GM19397 (cell line): ENCODE data around the gene SLC9A2.

ENCODE experiments used
- ATAC-seq: cut with Tn5 transposase; IDR thresholded peaks from one replicate; pipeline ENCODE4 v1.9.1; 2021; ENCODE audit warnings: mild to moderate bottlenecking, moderate library complexity; ENCODE audit not compliant: unreplicated experiment

SLC9A2 gene

DNA sequence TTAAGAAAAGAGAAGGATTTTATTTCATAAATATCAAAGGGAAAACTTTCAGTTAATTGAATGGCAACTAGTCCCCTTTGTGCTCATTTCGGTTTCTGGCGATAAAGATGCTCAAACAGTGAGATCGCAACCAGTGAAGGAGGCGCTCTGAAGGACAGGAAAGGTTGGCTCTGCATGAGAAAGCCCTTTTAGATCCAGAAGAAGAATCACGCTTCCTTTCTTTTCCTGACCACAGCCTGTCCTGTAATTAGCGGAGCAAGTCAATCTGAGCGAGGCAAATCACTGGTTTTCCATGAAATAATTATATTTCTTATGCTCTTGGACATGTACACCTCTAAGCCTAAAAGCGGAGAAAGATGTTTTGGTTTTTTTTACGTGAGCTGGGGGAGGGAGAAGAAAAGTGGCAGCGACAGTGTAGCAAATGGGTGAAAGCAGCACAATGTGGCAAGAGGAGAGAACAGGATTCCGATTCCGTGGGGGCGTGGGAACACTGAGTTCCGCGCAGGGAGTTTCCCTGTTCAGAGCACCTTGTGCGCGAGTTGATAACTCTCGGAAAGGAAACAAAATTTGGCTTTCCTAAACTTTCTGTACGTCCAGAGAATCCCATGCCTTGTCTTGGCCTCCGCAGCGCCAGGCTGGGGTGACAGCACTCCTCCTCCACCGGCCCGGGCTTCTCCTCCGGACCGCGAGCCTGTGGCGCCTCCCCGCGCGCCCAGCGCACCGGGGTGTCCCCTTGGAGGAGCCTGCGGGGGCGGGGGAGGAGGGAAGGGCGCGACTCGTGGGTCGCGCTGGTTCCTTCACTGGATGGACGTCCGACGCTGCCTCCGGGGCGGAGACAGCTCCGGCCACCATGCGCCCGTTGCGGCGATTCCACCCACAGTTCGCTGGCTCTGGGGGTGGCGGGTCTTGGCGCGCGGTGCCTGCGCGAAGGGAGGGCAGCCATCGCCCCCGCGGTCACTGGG lies 620 bp upstream of the SLC9A2 start:
- no peak for ATAC-seq

- ATAC-seq, result no peak
These were observed 979 bp downstream of the SLC9A2 start for GRCh38 chr2:102620332-102620731.

DNA sequence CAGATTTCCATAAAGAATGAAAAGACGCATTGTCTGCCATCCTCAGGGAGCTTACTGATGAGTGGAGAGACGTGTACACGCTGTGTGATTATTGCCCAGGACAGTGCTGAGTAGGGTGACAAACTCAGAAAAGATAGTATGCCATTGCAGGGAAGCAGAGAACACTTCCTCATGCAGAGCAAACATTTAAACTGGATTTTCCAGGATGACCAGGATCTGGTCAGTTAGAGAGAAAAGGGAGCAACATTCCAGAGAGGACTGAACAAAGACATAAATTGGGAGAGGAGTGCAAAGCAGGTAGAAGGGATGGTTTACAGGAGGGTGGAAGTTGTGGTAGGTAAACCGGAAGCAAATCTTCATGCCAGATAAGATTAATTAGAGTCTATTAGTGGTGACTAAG lies 2.3 kb downstream of the SLC9A2 start:
- no peak for ATAC-seq

GRCh38 chr2:102622646-102623045 lies 3.3 kb downstream of the SLC9A2 start:
- ATAC-seq, result no peak

DNA sequence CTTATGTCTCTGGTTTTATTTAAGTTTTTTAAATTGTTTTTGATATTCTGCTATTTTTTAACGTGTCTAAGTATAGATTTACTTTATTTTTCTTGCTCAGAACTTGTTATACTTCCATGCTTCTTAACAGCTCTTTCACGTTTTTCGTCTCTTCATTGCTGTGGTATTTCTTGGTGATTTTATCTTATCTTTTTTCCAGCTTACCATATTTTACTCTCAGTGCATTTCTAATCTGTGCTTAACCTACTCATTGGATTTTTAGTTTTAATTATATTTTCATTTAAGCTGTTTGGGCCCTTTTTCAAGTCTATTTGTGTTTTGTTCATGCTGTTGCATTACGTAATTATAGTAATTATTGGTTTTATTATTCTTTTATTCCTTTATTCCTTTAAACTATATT lies 11.1 kb downstream of the SLC9A2 start:
- ATAC-seq, result no peak

DNA sequence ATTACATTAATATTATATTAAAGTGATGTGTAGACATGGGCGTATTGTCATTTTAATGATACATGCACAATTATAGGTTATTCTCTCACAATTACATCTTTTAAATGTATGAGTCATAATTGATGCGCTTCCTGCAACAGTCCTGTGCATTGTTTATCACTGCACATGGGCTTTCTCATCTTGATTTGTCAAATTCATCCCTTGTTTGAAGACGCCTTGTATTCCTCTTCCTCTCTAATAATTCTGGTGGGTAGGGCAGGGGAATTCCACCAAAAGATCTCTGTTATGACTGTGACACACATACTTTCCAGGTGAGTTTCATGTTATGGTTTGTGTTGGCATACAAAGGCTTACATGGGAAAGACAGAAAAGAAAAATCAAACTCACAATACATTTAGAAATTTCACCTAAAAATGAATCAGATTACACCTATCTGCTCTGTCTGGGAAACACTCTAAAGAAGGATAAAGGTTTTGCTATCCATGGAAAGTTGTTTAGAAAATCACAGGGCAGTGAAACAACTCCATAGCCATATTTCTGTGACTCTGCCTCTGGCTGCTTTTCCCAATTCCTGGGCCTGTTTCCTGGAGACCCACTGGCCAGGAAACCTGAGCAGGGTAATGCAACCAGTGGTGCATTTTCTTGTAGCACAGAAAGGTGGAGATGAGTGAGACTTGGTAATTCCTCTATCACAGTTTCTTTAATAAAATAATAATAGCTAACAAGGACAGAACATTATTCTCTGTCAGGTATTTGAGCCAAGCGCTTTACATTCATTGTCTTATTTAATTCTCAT lies 13.2 kb downstream of the SLC9A2 start:
- ATAC-seq, result no peak

DNA sequence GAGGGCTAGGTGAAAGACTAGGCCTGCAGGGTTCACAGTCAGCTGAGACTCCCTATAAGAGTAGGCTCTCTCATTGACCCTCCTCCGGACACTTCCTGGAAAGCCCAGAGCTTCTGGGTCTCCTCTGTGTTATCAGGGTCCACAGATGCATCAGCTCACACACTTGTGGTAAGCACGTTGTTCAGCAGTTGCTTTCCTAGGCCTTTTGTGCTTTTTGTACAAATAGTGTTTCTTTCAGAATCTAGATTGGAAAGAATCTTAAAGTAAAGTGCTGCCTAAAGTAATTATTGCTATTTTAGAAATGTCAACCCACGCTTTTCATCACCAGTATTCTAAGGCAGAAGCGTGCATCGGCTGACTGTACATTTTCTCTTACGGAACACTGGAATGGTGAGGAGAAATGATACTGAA lies 15.5 kb downstream of the SLC9A2 start:
- no peak for ATAC-seq

DNA sequence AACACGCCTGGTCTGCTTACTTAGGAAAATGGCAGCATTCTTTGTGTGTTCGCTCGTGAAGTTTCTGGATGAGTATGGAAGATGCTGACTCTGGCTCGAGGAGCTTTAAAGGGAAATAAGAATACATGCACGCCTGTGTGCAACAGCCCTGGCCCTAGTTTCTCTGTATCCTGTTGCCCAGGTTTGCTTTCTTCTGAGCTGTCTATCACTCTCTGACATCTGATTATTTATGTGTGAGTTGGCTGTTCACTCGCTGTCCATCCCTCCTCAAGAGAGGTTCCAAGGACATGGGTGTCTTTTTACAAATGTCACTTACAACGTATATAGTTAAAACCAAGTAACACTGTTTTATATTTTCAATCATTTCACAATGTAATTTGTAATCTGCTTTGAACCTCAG lies 16.0 kb downstream of the SLC9A2 start:
- ATAC-seq, result no peak

- no peak for ATAC-seq
These were observed 17.0 kb downstream of the SLC9A2 start for GRCh38 chr2:102636283-102636907.

DNA sequence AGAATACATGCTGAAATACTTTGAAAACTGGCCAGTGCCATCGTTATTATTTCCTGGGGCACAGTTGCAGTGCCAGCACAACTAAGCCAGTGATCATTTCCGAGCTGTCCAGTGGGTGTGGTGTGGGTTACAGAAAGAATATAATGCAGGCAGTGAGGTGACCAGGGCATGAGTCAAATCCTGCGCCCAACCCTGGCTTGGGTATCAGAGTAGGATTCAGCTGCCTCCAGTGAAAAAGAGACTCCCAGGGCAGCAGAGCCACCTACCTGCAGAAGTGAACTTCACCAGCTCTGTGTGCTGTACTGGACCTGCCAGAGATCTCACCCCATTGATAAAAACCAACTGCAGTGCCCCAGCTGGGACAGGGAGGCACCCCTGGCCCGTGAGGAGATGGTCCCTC lies 18.0 kb downstream of the SLC9A2 start:
- no peak for ATAC-seq

DNA sequence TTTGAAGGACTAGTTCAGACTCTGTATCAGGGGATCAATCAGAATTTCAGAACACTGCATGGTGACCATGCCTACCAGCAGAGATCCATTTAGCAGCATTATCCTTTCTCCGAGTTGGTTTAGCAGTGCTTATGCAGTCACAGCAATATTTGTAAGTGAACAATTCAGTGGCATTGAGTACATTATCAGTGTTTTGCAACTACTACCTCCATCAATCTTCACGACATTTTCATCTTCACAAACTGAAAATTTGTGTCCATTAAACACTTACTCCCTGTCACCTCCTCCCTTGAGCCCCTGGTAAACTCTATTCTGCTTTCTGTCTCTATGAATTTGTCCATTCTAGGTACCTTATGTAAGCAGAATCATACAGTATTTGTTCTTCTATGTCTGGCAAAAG lies 20.1 kb downstream of the SLC9A2 start:
- ATAC-seq, result no peak

- ATAC-seq, result no peak
These were observed 32.8 kb downstream of the SLC9A2 start for GRCh38 chr2:102652126-102652525.

DNA sequence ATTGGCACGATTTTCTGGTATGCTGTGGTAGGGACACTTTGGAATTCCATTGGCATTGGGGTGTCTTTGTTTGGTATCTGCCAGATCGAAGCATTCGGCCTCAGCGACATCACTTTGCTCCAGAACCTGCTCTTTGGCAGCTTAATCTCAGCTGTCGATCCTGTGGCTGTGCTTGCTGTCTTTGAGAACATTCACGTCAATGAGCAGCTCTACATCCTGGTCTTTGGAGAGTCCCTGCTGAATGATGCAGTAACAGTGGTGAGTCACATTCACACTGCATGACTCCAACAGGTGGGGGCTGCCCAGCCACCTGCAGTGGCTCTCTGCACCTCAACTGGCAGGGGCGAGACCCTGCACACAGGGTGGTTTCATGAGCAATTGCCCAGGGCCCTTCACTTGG lies 38.4 kb downstream of the SLC9A2 start:
- no peak for ATAC-seq

DNA sequence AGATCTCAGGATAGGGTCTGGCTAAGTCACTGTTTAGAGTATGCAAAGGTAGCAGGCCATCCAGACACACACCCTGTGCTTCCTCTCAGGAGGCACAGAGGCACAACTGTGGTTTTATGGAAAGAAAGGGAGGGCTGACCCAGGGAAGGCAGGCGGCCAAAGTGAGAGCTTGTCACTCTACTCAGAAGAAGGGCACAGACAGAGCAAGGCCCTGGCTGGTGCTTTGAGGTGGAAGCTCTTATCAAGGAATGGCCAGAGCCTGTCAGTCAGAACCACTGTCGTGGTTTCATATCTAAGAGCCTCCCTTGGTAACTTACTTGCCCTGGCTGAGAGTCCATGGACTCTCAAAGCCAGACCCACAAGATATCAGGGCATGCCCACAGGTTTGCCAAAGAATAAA lies 40.7 kb downstream of the SLC9A2 start:
- ATAC-seq, result no peak

- no peak for ATAC-seq
These were observed 41.2 kb downstream of the SLC9A2 start for GRCh38 chr2:102660574-102660973.

GRCh38 chr2:102661846-102662245 lies 42.5 kb downstream of the SLC9A2 start:
- ATAC-seq, result no peak

GRCh38 chr2:102662833-102663232 lies 43.5 kb downstream of the SLC9A2 start:
- no peak for ATAC-seq

DNA sequence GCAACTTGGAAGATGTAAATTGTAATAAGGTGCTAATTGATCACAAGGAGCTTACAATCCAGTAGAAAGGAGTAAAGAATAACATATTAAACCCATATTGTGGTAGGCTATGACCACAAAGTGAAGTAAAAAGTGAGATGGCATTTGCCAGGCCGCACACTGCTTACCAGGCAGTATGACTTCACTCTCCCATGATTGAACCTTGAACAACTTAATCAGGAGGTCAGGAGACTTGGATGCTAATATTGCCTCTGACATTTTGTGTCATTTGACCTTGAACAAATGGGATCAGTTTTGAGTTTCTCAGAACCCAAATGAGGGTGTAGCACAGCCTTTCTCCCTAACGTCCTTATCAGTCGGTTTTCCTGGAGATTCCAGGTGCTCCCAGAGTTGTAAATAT lies 44.0 kb downstream of the SLC9A2 start:
- ATAC-seq, result no peak

DNA sequence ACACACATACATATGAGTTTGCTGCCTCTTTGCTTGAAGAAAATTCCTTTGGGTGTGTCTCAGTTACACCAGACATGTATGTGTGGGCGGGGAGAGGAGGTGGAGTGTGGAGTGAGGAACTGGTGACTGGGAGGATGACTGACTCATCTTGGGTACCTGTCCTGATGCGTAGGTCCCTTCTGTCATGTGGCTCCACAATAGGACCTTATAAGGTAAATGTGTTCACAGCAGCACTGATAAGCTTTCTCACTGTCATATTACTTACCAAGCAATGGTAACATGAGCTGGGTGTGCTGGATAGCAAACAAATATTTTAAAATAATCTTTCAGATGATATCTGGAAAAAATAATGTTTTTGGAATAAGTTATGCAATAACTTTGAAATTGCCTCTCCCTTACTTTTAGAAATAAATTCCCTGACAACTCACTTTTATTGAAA lies 45.1 kb downstream of the SLC9A2 start:
- no peak for ATAC-seq

- no peak for ATAC-seq
These were observed 47.7 kb downstream of the SLC9A2 start for GRCh38 chr2:102667072-102667471.

GRCh38 chr2:102668171-102668570 lies 48.8 kb downstream of the SLC9A2 start:
- no peak for ATAC-seq
